ENCODE data around the gene DTX2. TPM values are rescaled to one million over a fixed set of nuclear protein-coding genes. Genes with fewer than 3 reads are reported as not detected.

The DTX2 gene
- total and polyA plus RNA-seq, 4 donors: 4.5 to 9.5 (median 6.0) TPM

DNA sequence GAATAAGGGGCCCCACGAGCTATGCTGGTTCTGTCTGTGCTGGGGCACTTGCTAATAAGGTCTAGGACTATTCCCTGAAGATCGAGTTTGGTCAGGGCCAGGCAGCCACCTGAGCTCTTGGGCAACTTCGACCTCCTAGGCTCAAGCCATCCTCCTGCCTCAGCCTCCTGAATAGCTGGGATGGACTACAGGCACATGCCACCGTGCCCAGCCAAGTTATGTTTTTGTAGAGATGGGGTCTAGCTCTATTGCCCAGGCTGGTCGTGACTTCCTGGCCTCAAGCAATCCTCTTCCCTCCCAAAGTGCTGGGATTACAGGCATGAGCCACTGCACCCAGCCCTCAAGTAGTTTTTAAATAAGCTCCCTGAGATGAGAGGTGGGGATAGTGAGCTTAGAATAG lies 33.9 kb upstream of the DTX2 start:
- no peak for TF ChIP-seq RXRA (IDR thresholded peaks at IDR 0.05)
- TF ChIP-seq FOXA2 (IDR thresholded peaks at IDR 0.05): no peak
- TF ChIP-seq JUND (IDR thresholded peaks at IDR 0.05): no peak
- Histone ChIP-seq H3K4me1 (ENCODE audit: control insufficient read depth in 4 of 4, insufficient read depth in 4 of 4, low read length in 3 of 4) (no peaks in the 10 kb centered on the region), H3K4me3 (ENCODE audit: low read depth in 1 of 3, low read length in 3 of 3) (no peak overlapping the region), H3K9me3 (ENCODE audit: control insufficient read depth in 4 of 4, low read length in 3 of 4) (no peaks in the 10 kb centered on the region), H3K27me3 (ENCODE audit: control insufficient read depth in 4 of 4, insufficient read depth in 4 of 4, low read length in 3 of 4) (no peaks in the 10 kb centered on the region), H3K36me3 (ENCODE audit: control insufficient read depth in 4 of 4, insufficient read depth in 3 of 4, low read depth in 1 of 4, low read length in 3 of 4) (no peaks in the 10 kb centered on the region), H3K9ac (ENCODE audit: low read depth in 1 of 2, low read length in 2 of 2) (no peak overlapping the region), H3K27ac (ENCODE audit: low read depth in 1 of 2, low read length in 2 of 2) (no peak overlapping the region)
- WGBS: 92% methylated on average over 5 of the region's 5 CpGs
- no peak for DNase-seq (ENCODE audit: low spot score)

DNA sequence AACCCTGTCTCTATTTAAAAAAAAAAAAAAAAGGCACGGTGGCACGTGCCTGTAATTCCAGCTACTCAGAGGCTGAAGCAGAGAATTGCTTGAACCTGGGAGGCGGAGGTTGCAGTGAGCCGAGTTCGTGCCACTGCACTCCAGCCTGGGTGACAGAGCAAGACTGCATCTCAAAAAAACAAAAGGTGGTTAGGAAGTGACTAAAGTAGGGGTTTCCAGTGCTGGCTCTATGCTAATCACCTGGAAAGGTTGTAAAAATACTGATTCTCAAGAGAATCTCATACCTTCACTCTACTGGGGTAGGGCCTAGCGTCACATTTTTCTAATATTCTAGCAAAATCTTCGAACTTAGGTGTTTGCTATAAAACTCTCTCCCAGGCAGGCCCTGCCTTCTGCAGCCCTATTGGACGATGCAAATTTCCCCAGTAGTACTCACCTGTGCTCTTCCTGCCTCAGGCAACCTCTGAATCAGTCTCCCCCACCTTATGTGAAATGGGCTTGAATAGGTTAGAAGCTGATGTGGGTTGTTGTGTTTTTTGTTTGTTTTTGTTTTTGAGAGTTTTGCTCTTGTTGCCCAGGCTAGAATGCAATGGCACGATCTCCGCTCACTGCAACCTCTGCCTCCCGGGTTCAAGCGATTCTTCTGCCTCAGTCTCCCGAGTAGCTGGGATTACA lies 33.2 kb upstream of the DTX2 start:
- Histone ChIP-seq H3K27ac (ENCODE audit: low read depth in 1 of 2, low read length in 2 of 2) (no peak overlapping the region), H3K9me3 (ENCODE audit: control insufficient read depth in 4 of 4, low read length in 3 of 4) (no peaks in the 10 kb centered on the region), H3K27me3 (ENCODE audit: control insufficient read depth in 4 of 4, insufficient read depth in 4 of 4, low read length in 3 of 4) (no peaks in the 10 kb centered on the region), H3K9ac (ENCODE audit: low read depth in 1 of 2, low read length in 2 of 2) (no peak overlapping the region), H3K4me1 (ENCODE audit: control insufficient read depth in 4 of 4, insufficient read depth in 4 of 4, low read length in 3 of 4) (no peaks in the 10 kb centered on the region), H3K36me3 (ENCODE audit: control insufficient read depth in 4 of 4, insufficient read depth in 3 of 4, low read depth in 1 of 4, low read length in 3 of 4) (no peaks in the 10 kb centered on the region), H3K4me3 (ENCODE audit: low read depth in 1 of 3, low read length in 3 of 3) (no peak overlapping the region)
- no peak for DNase-seq (ENCODE audit: low spot score)
- TF ChIP-seq, protein P1, sequence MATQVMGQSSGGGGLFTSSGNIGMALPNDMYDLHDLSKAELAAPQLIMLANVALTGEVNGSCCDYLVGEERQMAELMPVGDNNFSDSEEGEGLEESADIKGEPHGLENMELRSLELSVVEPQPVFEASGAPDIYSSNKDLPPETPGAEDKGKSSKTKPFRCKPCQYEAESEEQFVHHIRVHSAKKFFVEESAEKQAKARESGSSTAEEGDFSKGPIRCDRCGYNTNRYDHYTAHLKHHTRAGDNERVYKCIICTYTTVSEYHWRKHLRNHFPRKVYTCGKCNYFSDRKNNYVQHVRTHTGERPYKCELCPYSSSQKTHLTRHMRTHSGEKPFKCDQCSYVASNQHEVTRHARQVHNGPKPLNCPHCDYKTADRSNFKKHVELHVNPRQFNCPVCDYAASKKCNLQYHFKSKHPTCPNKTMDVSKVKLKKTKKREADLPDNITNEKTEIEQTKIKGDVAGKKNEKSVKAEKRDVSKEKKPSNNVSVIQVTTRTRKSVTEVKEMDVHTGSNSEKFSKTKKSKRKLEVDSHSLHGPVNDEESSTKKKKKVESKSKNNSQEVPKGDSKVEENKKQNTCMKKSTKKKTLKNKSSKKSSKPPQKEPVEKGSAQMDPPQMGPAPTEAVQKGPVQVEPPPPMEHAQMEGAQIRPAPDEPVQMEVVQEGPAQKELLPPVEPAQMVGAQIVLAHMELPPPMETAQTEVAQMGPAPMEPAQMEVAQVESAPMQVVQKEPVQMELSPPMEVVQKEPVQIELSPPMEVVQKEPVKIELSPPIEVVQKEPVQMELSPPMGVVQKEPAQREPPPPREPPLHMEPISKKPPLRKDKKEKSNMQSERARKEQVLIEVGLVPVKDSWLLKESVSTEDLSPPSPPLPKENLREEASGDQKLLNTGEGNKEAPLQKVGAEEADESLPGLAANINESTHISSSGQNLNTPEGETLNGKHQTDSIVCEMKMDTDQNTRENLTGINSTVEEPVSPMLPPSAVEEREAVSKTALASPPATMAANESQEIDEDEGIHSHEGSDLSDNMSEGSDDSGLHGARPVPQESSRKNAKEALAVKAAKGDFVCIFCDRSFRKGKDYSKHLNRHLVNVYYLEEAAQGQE (IDR thresholded peaks at IDR 0.05): no peak
- TF ChIP-seq, protein P2, sequence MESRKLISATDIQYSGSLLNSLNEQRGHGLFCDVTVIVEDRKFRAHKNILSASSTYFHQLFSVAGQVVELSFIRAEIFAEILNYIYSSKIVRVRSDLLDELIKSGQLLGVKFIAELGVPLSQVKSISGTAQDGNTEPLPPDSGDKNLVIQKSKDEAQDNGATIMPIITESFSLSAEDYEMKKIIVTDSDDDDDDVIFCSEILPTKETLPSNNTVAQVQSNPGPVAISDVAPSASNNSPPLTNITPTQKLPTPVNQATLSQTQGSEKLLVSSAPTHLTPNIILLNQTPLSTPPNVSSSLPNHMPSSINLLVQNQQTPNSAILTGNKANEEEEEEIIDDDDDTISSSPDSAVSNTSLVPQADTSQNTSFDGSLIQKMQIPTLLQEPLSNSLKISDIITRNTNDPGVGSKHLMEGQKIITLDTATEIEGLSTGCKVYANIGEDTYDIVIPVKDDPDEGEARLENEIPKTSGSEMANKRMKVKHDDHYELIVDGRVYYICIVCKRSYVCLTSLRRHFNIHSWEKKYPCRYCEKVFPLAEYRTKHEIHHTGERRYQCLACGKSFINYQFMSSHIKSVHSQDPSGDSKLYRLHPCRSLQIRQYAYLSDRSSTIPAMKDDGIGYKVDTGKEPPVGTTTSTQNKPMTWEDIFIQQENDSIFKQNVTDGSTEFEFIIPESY (IDR thresholded peaks at IDR 0.05): no peak
- TF ChIP-seq EGR1 (IDR thresholded peaks at IDR 0.05; ENCODE audit: low read depth in 2 of 2) (no peak), MAX (IDR thresholded peaks at IDR 0.05) (no peak), GABPA (IDR thresholded peaks at IDR 0.05 in 1 of 2, conservative IDR thresholded peaks at IDR 0.05 in 1 of 2) (no peak), RAD21 (IDR thresholded peaks at IDR 0.05) (no peak), RXRA (IDR thresholded peaks at IDR 0.05) (no peak), HNF4A (conservative IDR thresholded peaks at IDR 0.05) (no peak), FOXA1 (IDR thresholded peaks at IDR 0.05) (no peak), NR2F2 (IDR thresholded peaks at IDR 0.05) (no peak), ATF3 (IDR thresholded peaks at IDR 0.05) (no peak), YY1 (IDR thresholded peaks at IDR 0.05) (no peak), HNF4G (IDR thresholded peaks at IDR 0.05) (no peak), JUND (IDR thresholded peaks at IDR 0.05) (no peak), SP1 (IDR thresholded peaks at IDR 0.05) (no peak), CTCF (IDR thresholded peaks at IDR 0.05; ENCODE audit: low read depth, low read length, missing input control) (no peak), FOXA2 (IDR thresholded peaks at IDR 0.05) (no peak), TAF1 (conservative IDR thresholded peaks at IDR 0.05) (no peak)
- WGBS: 92% methylated on average over 13 of the region's 13 CpGs

Data from liver (tissue), 9 donors.